NCI-H446 treated with DMSO at 0.1 percent for 48 hours (cell line): ENCODE measurements around the gene C3orf49.

Source experiments
- DNase-seq: peaks from one replicate; lab custom pipeline; 2025; lab: John Stamatoyannopoulos, UW

C3orf49 gene, protein sequence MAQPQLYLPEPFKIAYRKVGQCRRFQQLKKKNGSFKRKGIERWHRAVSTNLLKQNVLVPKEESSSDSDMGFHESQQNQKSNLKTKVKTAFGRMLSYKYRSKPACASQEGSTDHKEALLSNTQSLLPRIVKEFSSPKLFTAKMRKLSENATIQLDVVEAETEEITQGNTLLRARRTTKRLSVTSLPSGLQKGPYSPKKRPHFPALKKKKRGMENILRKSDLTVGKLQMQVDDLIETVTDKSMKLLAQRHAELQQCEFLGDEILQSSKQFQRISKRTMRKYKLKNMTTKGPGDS

GRCh38 chr3:63819151-63819398 lies at the start of gene C3orf49:
TSS of gene C3orf49 (plus strand) at chr3:63819299. CDS start at chr3:63819472, 173 bp downstream.
- no peak for DNase-seq

GRCh38 chr3:63774781-63775180 lies 44.3 kb upstream of the C3orf49 start:
- DNase-seq, result no peak

GRCh38 chr3:63779227-63779626 lies 39.9 kb upstream of the C3orf49 start:
- no peak for DNase-seq

DNA sequence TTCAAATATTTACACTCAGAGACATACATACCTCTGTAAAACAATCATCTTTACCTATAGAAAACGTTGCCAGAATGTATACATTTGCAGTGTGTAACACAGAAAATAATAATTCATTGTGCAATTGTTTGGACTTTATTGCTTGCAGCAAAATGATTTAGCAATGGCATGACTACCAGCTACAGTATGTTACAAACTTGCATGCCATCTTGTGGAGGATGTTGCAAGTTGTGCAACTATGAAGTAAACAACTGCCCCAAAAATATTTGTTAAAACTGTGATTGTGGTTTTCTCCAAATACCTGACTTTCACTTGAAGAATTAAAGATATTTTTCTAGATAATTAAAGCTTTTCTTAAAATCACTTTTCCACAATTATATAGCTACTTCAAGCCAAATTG lies 27.1 kb upstream of the C3orf49 start:
- no peak for DNase-seq

- no peak for DNase-seq
Observed at GRCh38 chr3:63795438-63795837, 23.7 kb upstream of the C3orf49 start.

DNA sequence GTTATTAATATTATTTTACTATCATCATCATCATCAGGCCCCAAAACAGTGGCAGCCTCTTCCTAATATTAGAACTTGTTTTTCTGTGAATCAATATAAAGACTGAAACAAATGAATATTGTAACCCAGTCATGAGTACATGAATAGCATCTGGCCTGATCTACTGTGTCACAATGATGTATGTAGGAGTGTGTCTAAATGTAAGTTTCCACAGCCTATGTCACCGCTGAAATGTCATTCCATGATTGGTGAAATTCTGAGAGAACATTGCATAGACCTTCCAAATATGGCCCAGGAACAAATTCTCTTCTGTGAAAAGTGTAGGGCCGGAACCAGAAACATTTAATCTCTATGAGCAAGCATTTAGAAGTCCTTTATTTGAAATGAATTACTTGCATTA lies 20.6 kb upstream of the C3orf49 start:
- no peak for DNase-seq

DNA sequence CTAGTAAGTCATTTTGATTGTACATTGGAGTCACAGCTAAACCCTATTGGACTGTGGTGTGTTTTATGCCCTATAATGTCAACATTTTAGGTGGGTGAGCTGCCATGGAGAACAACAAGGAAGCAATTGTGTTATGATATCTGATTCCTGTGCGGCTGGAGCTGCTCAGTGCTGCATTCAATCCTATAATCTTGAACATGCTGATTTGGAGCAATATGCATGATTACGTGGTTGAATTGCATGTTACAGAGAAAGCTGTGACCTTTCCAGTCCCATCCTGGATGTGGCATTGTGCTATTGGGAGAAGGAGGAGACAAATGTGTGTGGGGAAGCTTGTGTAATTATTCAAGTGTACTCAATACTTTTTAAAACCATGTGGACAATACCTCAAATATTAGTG lies 20.1 kb upstream of the C3orf49 start:
- DNase-seq, result no peak

GRCh38 chr3:63800097-63800496 lies 19.0 kb upstream of the C3orf49 start:
- DNase-seq, result no peak

DNA sequence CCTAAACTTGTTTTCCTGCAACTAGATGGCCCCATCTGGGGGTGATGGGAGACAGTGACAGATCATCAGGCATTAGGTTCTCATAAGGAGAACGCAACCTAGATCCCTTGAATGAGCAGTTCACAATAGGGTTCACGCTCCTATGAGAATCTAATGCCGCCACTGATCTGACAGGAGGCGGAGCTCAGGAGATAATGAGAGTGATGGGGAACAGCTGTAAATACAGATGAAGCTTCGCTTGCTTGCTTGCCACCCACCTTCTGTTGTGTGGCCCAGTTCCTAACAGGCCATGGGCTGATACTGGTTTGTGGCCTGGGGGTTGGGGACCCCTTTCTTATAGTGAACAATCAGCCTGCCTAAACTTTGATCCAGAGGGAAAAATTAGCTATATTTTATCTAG lies 15.2 kb upstream of the C3orf49 start:
- DNase-seq, result no peak

- no peak for DNase-seq
Observed at GRCh38 chr3:63807961-63808565, 11.0 kb upstream of the C3orf49 start.

DNA sequence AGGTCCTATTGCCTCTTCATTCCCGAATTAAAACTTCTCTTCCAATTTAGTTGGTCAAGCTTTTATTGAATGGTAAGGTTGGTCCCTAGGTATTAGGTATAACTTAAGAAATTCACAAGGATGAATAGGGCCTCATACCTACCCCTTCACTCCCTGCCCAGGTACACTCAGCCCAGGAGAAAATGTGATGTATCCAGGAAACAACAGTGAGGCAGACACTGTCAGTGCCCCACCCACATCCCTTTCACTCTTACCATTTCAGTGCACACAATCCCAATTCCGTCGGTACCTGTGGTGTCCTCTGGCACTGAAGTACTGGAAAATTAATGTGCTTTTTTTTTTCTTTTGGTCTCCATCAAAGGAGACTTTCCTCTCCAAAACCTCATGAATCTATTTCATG lies 10.5 kb upstream of the C3orf49 start:
- no peak for DNase-seq

DNA sequence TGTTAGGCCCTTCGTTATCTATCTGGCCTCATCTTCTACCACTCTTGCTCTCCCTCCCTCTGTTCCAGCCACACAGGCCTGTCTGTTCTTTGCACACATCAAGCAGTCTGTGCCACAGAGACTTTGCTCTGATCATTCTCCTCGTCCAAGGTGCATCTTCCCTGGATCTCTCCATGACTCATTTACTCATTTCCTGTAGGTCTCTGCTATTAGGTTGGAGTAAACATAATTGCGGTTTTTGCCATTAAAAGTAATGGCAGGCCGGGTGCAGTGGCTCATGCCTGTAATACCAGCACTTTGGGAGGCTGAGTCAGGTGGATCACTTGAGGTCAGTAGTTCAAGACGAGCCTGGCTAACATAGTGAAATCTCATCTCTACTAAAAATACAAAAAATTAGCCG lies 9.5 kb upstream of the C3orf49 start:
- DNase-seq, result no peak

DNA sequence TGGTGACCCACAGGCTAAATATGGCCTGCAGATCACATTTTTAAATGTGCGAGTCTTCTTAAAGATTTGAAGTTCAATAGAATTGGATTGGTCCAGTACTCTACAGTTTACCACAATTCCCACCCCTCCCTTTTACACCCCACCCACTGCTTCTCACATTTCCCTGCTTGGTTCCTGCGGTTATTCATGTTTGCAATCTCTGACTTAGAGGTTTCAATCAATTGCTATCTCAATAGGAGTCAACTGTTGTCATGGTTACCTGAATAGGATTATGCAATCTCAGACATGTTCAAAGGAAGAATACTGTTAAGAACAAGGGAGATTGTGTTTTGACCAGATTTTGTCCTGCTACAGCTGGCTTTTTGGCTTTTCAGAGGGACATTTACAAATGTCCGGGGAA lies 4.9 kb upstream of the C3orf49 start:
- DNase-seq, result no peak

DNA sequence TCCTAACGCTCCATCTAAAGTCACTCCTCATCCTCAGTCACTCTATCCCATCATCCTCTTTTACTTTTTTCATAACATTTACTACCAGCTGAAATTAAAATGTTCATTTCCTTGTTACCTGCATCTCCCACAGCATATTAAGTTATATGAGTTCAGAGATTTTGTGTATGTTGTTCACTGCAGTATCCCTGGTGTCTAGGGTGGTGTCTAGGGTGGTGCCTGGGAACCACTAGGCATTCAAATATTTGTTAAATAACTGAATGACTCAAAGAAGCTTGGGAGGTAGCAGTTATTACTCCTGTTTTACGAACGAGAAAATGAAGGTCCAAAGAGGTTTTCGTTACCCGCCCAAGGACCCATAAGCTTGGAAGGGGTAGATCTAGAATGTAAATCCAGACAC lies 1.9 kb upstream of the C3orf49 start:
- no peak for DNase-seq

GRCh38 chr3:63818282-63819150 lies 583 bp upstream of the C3orf49 start:
- DNase-seq, result no peak

- DNase-seq, result no peak
Observed at GRCh38 chr3:63824309-63824708, 5.2 kb downstream of the C3orf49 start.

GRCh38 chr3:63830526-63830925 lies 11.4 kb downstream of the C3orf49 start:
- no peak for DNase-seq

DNA sequence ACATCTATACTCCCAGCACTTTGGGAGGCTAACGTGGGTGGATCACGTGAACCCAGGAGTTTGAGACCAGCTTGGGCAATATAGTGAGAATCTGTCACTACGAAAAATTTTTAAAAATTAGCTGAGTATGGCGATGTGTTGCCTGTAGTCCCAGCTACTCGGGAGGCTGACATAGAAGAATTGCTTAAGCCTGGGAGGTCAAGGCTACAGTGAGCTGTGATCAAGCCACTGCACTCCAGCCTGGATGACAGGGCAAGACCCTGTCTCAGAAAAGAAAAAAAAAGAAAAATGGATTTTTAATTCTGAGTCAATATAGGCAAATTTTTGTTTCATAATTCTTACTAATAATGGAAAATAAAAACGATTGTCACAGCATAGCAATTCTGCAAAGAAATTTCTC lies 13.3 kb downstream of the C3orf49 start:
- no peak for DNase-seq

- DNase-seq, result no peak
Observed at GRCh38 chr3:63841704-63842103, 22.6 kb downstream of the C3orf49 start.

- DNase-seq, result no peak
Observed at GRCh38 chr3:63842127-63842526, 23.0 kb downstream of the C3orf49 start.

DNA sequence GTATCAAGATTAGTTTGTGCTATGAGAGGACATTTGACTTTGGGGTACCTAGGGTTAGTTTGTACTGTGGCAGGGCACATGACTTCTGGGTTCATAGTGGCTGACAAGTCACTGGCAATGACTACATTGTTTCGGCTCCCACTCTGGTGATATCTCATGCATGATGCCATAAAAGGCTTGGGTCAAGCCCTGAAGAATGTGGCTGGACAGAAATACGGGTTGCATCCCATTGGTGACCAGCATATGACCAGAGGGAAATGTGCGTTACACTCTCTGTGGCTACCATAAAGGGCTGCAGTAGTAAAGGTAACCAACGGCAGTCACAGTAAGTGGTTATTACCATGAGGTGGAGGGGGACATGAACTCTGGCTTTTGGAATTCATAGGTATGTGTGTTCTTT lies 26.1 kb downstream of the C3orf49 start:
- DNase-seq, result no peak

DNA sequence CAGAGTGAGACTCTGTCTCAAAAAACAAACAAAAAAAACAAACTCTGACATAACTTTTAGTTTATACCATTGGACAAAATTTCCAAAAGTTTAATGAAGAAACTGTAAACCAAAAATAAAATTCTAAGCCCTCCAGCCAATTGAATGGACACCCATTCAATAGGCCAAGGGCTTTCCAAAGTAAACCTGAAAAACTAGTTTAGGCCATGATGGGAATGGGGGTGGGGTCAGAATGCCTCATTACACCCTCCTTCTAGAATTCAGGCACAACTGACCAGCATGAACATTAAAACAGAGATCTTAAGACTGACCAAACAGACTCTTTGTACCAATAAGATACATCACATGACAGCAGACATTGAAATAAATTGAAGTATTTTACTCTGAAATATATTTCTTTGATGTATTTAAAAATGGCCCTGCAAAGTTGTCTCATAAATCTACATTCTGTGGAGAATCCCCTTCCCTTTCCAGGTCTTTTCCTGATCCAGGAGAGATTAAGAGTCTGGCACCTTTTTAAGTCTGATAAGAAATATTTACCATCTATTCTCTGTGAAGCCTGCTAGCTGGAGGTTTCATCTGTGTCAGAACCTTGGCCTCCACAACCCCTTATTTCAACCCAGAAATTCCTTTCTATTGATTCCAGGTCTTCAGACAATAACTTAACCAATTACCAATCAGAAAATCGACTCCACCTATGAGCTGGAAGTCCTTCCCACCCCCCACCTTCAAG lies 28.8 kb downstream of the C3orf49 start:
- DNase-seq, result no peak

DNA sequence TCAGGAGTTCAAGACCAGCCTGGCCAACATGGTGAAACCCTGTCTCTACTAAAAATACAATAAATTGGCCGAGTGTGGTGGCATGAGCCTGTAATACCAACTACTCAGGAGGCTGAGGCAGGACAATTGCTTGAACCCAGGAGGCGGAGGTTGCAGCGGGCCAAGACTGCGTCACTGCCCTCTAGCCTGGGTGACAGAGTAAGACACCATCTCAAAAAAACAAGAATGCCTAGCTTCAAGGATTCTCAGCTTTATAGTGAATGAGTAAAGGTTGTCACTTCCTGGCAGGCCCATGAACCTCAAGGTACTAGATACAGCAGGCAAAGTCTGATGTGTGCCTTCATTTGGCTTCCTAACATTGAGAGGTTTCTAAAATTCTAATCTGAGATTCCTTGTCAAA lies 30.1 kb downstream of the C3orf49 start:
- DNase-seq, result no peak
